Measurements from ENCODE around the gene RNF4.
A peak's percentile ranks its signal among the peaks of the same experiment; 100 is the strongest.
"Not testable (repeated sequence)": the region's sequence is repeated elsewhere in the genome, so short reads cannot be mapped to it uniquely, and the experiment has no call there.

The RNF4 gene

DNA sequence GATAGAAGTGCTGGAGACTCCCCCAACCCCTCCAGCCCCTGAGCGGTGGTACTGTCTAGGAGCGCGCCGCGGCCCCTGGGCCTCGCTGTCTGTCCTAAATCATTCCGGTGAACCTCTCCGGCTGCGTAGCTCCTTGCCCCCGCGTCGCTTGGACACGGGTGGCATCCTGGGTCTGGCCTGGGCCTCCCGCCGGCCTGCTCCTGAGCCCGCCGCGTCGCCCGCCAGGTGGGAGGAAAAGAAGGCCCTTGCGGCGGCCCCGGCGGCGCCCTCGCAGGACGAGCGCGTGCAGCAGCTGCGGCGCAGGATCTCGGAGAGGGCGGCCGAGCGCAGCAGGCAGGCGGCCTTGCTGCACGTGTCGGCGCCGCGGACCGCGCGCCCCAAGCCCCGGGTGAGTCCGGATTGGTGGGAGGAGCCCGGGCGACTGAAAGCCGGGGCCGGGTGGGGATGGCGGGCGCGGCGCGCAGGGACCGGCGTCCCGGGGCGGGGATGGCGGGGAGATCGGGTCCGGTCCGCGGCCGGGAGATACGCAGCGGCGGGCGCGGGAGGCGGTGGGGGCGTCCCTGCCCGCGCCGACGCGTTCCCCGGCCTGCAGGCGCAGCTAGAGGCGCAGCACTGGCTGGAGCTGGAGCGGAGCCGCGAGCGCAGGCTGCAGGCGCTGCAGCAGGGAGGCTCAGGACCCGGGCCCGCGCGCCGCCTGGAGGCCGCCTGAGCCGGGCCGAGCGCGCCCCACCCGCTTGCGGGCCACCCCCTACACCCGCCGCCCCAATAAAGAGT lies 6.5 kb upstream of the RNF4 start:
- TF ChIP-seq, protein P1, sequence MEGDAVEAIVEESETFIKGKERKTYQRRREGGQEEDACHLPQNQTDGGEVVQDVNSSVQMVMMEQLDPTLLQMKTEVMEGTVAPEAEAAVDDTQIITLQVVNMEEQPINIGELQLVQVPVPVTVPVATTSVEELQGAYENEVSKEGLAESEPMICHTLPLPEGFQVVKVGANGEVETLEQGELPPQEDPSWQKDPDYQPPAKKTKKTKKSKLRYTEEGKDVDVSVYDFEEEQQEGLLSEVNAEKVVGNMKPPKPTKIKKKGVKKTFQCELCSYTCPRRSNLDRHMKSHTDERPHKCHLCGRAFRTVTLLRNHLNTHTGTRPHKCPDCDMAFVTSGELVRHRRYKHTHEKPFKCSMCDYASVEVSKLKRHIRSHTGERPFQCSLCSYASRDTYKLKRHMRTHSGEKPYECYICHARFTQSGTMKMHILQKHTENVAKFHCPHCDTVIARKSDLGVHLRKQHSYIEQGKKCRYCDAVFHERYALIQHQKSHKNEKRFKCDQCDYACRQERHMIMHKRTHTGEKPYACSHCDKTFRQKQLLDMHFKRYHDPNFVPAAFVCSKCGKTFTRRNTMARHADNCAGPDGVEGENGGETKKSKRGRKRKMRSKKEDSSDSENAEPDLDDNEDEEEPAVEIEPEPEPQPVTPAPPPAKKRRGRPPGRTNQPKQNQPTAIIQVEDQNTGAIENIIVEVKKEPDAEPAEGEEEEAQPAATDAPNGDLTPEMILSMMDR (IDR thresholded peaks at IDR 0.05; ENCODE audit: insufficient read depth, low read length), result no peak
- TF ChIP-seq SPI1 (IDR thresholded peaks at IDR 0.05; ENCODE audit: borderline replicate concordance, low read depth) (no peak), GABPA (IDR thresholded peaks at IDR 0.05; ENCODE audit: low read depth) (no peak), POLR2AphosphoS5 (IDR thresholded peaks at IDR 0.05; ENCODE audit: low read depth) (no peak)
- TF ChIP-seq, protein P2, sequence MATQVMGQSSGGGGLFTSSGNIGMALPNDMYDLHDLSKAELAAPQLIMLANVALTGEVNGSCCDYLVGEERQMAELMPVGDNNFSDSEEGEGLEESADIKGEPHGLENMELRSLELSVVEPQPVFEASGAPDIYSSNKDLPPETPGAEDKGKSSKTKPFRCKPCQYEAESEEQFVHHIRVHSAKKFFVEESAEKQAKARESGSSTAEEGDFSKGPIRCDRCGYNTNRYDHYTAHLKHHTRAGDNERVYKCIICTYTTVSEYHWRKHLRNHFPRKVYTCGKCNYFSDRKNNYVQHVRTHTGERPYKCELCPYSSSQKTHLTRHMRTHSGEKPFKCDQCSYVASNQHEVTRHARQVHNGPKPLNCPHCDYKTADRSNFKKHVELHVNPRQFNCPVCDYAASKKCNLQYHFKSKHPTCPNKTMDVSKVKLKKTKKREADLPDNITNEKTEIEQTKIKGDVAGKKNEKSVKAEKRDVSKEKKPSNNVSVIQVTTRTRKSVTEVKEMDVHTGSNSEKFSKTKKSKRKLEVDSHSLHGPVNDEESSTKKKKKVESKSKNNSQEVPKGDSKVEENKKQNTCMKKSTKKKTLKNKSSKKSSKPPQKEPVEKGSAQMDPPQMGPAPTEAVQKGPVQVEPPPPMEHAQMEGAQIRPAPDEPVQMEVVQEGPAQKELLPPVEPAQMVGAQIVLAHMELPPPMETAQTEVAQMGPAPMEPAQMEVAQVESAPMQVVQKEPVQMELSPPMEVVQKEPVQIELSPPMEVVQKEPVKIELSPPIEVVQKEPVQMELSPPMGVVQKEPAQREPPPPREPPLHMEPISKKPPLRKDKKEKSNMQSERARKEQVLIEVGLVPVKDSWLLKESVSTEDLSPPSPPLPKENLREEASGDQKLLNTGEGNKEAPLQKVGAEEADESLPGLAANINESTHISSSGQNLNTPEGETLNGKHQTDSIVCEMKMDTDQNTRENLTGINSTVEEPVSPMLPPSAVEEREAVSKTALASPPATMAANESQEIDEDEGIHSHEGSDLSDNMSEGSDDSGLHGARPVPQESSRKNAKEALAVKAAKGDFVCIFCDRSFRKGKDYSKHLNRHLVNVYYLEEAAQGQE (IDR thresholded peaks at IDR 0.05; ENCODE audit: insufficient replicate concordance, low read depth), result no peak

DNA sequence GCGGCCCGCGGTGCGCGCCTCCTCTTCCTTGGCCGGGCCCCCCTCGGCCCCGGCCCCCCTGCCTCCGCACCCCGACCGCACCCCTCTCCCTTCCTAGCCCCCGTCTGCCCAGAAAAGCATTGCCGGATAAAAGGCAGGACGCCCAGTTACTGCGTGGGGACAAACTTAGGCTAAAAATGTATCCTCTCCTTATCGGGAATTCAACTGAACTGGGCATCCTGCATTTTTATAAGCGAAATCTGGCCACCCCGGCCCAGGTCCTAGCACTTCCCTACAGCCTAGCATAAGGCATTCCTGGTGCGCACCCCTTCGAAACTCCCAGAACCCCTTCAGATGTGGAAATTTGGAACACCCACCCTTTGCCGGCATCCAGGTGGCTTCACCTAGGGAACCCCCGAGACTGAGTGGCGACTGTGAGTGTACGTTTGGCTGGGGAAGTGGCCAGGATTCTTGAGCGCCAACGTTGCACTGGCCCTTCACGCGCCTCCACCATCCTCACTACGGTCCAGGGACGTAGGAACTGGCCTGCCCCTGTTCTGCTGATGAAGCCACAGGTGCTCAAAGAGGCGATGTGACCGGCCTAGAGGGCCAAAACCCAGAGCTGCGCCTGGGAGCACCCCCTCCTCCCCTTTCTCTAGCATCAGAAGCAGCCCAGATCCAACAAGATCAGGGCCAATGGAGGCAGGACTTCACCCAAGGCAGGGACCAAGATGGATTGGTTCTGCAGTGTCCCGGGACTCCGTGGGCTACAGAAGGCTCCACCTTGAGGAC lies 5.7 kb upstream of the RNF4 start:
- Histone ChIP-seq H3K27me3 (ENCODE audit: insufficient read depth, poor library complexity, severe bottlenecking) (no peaks in the 10 kb centered on the region), H3K4me3 (replicated peaks; ENCODE audit: insufficient read depth, low read length) (peak overlapping the region; percentile 17; the same call in 1 of the 2 replicates), H3K27ac (replicated peaks) (no peak overlapping the region)
- TF ChIP-seq, protein P2 (IDR thresholded peaks at IDR 0.05; ENCODE audit: insufficient replicate concordance, low read depth), result no peak
- TF ChIP-seq POLR2AphosphoS5 (IDR thresholded peaks at IDR 0.05; ENCODE audit: low read depth), result no peak
- TF ChIP-seq, protein P1 (IDR thresholded peaks at IDR 0.05; ENCODE audit: insufficient read depth, low read length), result no peak
- TF ChIP-seq SPI1 (IDR thresholded peaks at IDR 0.05; ENCODE audit: borderline replicate concordance, low read depth), result no peak
- TF ChIP-seq GABPA (IDR thresholded peaks at IDR 0.05; ENCODE audit: low read depth), result no peak
- no peak for DNase-seq (ENCODE audit: low read depth in 1 of 2, low spot score in 1 of 2)

More for the DNA sequence above, 6.5 kb upstream of the RNF4 start:
- peak in 1 of 2 experiments; percentile 47 for DNase-seq (ENCODE audit: low read depth in 1 of 2, low spot score in 1 of 2)
- Histone ChIP-seq H3K4me3 (replicated peaks; ENCODE audit: insufficient read depth, low read length) (peak overlapping the region; percentile 33), H3K27me3 (ENCODE audit: insufficient read depth, poor library complexity, severe bottlenecking) (no peaks in the 10 kb centered on the region), H3K27ac (replicated peaks) (no peak overlapping the region)

DNA sequence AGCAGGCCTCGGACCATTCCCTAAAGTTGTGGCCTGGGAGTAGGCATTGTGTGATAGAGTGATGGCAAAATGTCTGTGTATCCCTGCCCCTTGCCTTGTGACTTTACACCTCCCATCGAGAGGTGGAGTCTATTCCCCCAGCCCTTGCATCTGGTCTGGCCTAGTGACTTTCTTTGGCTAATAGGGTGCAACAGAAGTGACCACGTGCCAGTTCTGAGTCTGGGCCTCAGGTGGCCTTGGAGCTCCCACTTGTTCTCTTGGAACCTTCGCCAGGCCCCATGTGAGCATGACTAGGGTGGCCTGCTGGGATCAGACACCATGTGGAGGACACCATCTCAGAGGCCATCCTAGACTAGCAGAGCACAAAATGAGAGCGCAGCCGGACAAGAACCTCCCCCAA lies 3.9 kb upstream of the RNF4 start:
- no peak overlapping the region for H3K4me3 ChIP-seq (replicated peaks; ENCODE audit: insufficient read depth, low read length)
- H3K27ac ChIP-seq (replicated peaks), result no peak overlapping the region
- H3K27me3 ChIP-seq (ENCODE audit: insufficient read depth, poor library complexity, severe bottlenecking), result no peaks in the 10 kb centered on the region
- no peak for DNase-seq (ENCODE audit: low read depth in 1 of 2, low spot score in 1 of 2)
- TF ChIP-seq, protein P1 (IDR thresholded peaks at IDR 0.05; ENCODE audit: insufficient read depth, low read length), result no peak
- TF ChIP-seq POLR2AphosphoS5 (IDR thresholded peaks at IDR 0.05; ENCODE audit: low read depth) (no peak), SPI1 (IDR thresholded peaks at IDR 0.05; ENCODE audit: borderline replicate concordance, low read depth) (no peak), GABPA (IDR thresholded peaks at IDR 0.05; ENCODE audit: low read depth) (no peak)
- TF ChIP-seq, protein P2 (IDR thresholded peaks at IDR 0.05; ENCODE audit: insufficient replicate concordance, low read depth), result no peak

DNA sequence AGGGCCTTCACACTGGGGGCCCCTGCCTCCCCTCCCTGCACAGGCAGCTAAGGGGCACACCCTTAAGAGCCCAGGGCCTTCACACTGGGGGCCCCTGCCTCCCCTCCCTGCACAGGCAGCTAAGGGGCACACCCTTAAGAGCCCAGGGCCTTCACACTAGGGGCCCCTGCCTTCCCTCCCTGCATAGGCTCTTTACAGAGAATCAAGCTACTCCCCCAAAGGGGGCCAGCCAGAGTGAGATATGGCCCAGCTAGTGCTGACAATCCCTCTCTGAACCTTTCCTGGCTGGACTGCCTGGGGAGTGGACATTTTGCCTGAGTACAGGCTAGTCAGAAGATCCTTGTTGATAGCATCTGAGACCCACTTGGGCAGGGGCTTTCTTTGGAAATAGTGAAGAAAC lies 3.4 kb upstream of the RNF4 start:
- H3K27me3 ChIP-seq (ENCODE audit: insufficient read depth, poor library complexity, severe bottlenecking); H3K4me3 ChIP-seq (replicated peaks; ENCODE audit: insufficient read depth, low read length); DNase-seq (ENCODE audit: low read depth in 1 of 2, low spot score in 1 of 2); H3K27ac ChIP-seq (replicated peaks): not testable (repeated sequence)

All from HL-60 (cell line).